Right renal cortex interstitium (tissue), 3 donors: ENCODE measurements around the gene TTN. TPM values are rescaled to one million over a fixed set of nuclear protein-coding genes. Genes with fewer than 3 reads are reported as not detected.

Experiments
- DNase-seq, 3 donors: peaks; one replicate each; pipeline ENCODE4 v3.0.0-alpha.2; 2013; ENCODE audit warnings: low read depth in 3 of 3, low spot score in 2 of 3
- polyA plus RNA-seq, 3 donors: library from polyadenylated mRNA; unstranded; fragments of 120-200 nt; gene quantifications; one replicate each; pipeline ENCODE4 v1.2.1, GENCODE V29; 2013; ENCODE audit not compliant: insufficient read length in 3 of 3

The TTN gene
- polyA plus RNA-seq, 3 donors = 0.99 to 1.4 (median 1.0) TPM

GRCh38 chr2:178819147-178819875, 12.1 kb upstream of the TTN start:
- no peak for DNase-seq

DNA sequence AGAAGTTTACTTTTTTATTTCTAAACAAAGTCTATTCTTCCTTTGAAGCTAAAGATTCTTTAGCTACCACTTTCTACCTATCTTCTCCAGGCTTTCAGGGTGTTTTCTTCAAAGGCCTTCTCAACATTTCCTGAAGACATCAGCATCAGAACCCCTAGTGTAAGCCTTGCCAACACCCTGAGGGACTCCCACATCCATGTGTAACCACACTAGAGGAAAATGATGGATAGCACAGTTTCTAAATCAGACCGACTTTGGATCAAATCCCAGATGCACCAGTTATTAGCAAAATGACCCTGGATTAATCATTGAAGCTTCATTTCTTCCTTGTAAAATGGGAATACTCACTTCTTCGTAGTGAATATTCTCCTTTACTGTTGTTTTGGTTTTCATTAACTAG, 4.7 kb upstream of the TTN start:
- no peak for DNase-seq

- no peak for DNase-seq
Measured at GRCh38 chr2:178811045-178811444, 3.8 kb upstream of the TTN start.

DNA sequence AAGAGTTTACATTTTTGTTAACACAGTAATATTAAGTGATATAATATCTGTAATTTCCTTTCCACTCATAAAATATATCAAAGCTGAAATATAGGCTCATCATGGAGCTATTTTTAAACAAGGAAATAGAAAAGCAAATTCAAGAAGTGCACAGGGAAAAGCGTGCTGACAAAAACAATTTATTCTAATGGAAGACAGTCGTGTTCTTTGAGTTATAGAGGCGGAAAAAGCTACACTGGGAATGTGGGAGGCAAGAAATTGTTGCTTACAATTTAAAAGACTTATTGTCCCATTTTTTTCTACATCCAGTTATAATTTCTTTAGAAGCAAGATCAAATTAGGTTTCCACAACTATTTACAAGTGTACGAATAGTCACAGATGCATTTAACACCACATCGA, 3.2 kb upstream of the TTN start:
- no peak for DNase-seq

GRCh38 chr2:178806543-178806942, 680 bp downstream of the TTN start:
- DNase-seq = no peak

DNA sequence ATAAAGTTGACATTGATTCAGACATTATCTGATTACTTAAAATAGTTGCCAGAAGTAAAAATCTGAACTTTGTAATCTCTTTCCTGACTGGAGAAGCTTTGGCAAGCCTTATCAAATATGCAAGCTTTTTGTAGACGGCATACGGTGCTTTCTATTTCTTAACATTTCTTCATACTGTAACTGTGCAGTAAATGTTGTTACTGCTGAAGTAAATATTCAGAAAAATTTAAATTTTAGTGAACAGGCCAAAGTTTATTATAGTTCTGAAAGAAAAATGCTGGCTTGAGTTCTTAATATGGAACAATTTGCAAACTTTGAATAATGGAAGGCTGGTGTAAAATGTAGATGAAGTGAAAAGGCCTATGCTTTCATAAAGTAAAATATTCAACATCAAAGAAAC, 1.8 kb downstream of the TTN start:
- DNase-seq = no peak

DNA sequence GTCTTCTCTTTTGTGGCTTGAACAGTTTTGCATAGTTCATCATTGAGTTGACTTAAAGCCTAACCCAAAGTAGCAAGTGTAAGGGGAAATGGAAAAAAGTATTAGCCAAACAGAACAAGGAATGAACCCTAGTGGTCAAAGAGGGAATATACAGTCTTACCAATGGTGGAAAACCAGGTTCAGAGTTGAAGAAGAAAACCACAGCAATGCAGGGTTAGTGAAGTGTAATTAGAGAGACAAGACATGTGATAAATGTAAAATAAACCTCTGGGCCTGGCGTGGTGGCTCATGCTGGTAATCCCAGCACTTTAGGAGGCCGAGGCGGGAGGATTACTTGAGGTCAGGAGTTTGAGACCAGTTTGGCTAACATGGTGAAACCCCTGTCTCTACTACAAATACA, 2.4 kb downstream of the TTN start:
- no peak for DNase-seq

- DNase-seq = no peak
Measured at GRCh38 chr2:178800510-178800909, 6.7 kb downstream of the TTN start.

DNA sequence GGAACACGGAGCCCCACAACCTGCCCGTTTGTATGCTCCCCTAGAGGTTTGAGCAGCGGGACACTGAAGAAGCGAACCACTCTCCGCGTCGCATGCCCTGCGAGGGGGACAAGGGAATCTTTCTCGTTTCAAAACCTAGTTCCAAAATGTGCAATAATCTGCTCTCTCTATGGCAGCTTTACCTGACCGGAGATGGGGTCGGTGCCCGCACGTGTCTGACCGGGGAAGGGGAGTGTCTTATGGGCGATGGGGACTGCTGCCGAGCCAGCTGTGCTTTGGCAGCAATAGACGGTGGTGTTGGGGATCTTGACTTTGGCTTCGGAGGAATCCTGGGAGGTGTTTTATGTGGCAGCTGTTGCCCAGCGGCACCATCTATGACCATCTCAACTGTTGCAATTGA, 7.9 kb downstream of the TTN start:
- DNase-seq = no peak

DNA sequence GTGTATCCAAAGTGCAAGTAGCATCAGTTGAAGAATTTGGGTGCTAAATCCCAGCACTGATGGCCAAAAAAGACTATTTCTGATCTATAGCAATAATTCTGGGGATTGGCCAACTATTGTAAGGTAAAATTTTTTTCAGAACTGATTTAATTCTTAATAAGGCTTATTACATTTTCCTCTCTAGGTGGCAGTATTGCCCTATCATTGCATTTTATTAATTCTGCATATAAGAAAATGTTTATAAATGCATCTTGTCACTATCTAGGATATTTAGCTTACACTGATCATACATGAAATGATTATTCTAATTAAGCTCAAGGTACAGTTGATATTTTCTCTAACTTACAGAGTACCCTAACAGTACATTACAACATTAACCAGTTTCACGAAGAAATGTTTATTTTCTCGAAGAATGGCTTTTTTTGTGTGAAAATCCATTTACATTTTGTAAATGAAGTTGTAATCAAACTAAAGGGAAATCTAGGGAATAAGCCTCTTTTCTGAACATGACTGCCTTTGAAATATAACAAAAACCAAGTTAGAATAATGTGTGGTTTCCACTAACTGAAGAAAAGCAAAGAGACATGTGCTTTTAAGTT, 11.0 kb downstream of the TTN start:
- peak in 1 of 3 donors; percentile 8 for DNase-seq

- DNase-seq = no peak
Measured at GRCh38 chr2:178787934-178788333, 19.3 kb downstream of the TTN start.

- DNase-seq = no peak
Measured at GRCh38 chr2:178787155-178787554, 20.1 kb downstream of the TTN start.

DNA sequence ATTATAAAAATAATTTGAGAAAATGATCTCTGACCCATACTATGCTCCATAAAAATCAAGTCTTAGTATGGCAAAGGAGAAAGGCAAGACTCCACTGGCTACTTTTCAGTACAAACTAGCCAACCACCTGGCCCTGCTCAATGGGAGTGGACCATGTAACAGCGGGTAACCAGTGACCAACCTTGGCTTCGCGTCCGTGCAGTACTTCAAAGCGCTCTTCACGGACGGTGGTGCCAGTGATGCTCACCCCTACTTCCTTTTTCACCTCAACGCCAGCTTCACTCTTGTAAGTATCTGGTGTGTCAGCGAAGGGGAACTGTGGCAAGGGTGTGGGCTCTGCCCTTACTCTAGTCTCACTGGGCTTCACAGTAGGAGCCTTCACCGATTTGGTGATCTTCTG, 23.3 kb downstream of the TTN start:
- DNase-seq = no peak

GRCh38 chr2:178782236-178782635, 25.0 kb downstream of the TTN start:
- DNase-seq = no peak

- no peak for DNase-seq
Measured at GRCh38 chr2:178777577-178777976, 29.6 kb downstream of the TTN start.

- no peak for DNase-seq
Measured at GRCh38 chr2:178776751-178777150, 30.5 kb downstream of the TTN start.

DNA sequence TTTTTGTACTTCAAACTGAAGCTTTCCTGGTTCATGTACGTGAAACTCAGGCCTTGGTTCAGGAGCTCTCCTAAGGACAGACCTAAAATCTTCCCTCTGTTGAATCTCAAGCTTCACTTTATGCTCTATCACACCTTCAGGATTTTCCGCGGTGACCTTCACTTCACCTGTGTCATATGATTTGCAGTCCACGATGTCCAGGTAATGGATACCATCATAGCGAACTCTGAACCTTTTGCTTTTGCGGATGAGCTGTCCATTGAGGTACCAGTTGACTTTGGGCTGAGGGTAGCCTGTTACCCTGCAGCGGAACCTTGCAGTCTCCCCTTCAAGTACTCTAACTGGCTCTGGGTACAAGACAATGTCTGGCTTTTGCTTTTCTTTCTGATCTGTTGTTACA, 31.2 kb downstream of the TTN start:
- DNase-seq = no peak

GRCh38 chr2:178770518-178770917, 36.7 kb downstream of the TTN start:
- no peak for DNase-seq

DNA sequence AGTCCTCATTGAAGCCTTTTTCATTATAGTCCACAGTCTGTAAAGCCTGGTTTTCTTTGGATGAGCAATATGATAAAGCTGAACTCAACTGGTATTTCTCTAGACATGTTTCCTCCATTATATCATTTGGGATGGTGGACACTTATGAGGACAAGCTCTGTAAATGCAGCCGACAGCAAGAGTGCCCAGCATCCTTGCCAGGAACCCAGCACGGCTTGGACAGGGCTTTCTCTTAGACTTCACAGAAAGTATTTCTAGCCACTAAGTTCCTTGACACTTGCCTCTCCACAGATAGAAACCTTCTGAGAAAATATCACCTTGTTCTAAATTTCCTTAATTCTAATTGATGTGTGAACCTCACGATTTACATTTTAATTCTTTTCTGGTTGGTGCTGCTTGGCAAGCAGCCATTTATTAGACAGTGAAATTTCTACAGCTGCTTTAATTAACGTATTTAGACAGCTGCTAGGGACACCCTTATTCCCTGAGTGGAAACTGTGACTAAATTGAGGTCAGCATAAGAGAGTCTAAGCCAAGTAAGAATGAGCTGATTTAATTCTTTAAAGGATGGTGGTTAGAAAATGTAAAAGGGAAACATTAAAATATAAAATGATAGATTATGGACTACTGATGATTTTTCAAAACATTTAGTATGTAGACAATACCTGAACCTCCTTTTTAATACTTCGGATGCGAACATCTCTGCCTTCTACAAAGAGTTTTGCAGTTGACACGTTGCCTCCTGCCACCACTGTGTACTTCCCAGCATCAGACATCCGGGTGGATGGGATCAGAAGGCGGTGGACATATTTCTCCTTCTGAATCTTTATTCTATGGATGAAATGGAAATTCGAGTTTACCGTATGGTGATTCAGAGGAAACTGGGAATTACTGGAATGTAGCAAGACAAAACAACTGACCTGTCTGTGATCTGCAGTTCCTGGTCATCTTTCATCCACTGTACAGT, 39.8 kb downstream of the TTN start:
- DNase-seq = no peak

GRCh38 chr2:178764097-178764496, 43.1 kb downstream of the TTN start:
- no peak for DNase-seq

- peak; percentile 8 to 21 (median 16) for DNase-seq
Measured at GRCh38 chr2:178761759-178762371, 45.4 kb downstream of the TTN start.
